Heart left ventricle (tissue), 16 donors: ENCODE data around the gene MAST1. TPM values are rescaled to one million over a fixed set of nuclear protein-coding genes. Genes with fewer than 3 reads are reported as not detected.

ENCODE experiments used
- ATAC-seq, 4 donors: fragments of 200-7000 bp; cut with Tn5 transposase; one replicate each; pipeline ENCODE4 v1.9.1; 2020 to 2022; ENCODE audit warnings: moderate library complexity in 4 of 4, mild to moderate bottlenecking in 3 of 4, moderate number of reproducible peaks in 1 of 4
- DNase-seq, 5 donors: peaks; one replicate each; pipeline ENCODE4 v3.0.0-alpha.2; 2020
- H3K27ac ChIP-seq, 12 donors: fragments of 200-600 bp; sonication (generic) in 4 of 12; one replicate each; pipeline versions ENCODE4 v1.5.0 to v1.8.0; 2016 to 2022; ENCODE audit warnings: mild to moderate bottlenecking in 2 of 12
- H3K27me3 ChIP-seq, 9 donors: fragments of 200-600 bp; sonication (generic) in 2 of 9; one replicate each; pipeline versions ENCODE4 v1.5.1 to v1.8.0; 2016 to 2022; ENCODE audit warnings: mild to moderate bottlenecking in 3 of 9
- H3K36me3 ChIP-seq, 9 donors: fragments of 200-600 bp; sonication (generic) in 2 of 9; one replicate each; pipeline versions ENCODE4 v1.5.0 to v1.8.0; 2018 to 2022; ENCODE audit warnings: mild to moderate bottlenecking in 2 of 9
- H3K4me1 ChIP-seq, 12 donors: fragments of 200-600 bp; sonication (generic) in 4 of 12; one replicate each; pipeline versions ENCODE4 v1.5.0 to v1.8.0; 2016 to 2022; ENCODE audit warnings: mild to moderate bottlenecking in 3 of 12
- H3K4me3 ChIP-seq, 12 donors: fragments of 200-600 bp; sonication (generic) in 4 of 12; one replicate each; pipeline versions ENCODE4 v1.5.0 to v1.8.0; 2017 to 2022; ENCODE audit warnings: mild to moderate bottlenecking in 9 of 12, moderate library complexity in 4 of 12
- H3K9me3 ChIP-seq, 12 donors: fragments of 200-600 bp; sonication (generic) in 4 of 12; one replicate each; pipeline versions ENCODE4 v1.5.0 to v1.8.0; 2016 to 2022; ENCODE audit warnings: mild to moderate bottlenecking in 1 of 12
- CTCF ChIP-seq, 12 donors: fragments of 200-600 bp; sonication (generic) in 4 of 12; IDR thresholded peaks; one replicate each; pipeline versions ENCODE4 v1.5.0 to v1.8.0; 2018 to 2022; ENCODE audit warnings: antibody characterized with exemption in 12 of 12, mild to moderate bottlenecking in 5 of 12
- POLR2A ChIP-seq, 2 donors: fragments of 450-650 bp; IDR thresholded peaks; one replicate each; pipeline ENCODE4 v1.6.1; 2017; ENCODE audit warnings: antibody characterized with exemption in 2 of 2, mild to moderate bottlenecking in 2 of 2, moderate library complexity in 2 of 2
- WGBS, 4 donors: extraction: QIAGEN DNeasy Blood & Tissue Kit in 2 of 4; methylation state at CpG; one replicate each; pipeline versions ENCODE4 v1.1.5 to v1.1.7; 2013 to 2018; 5-methylcytosine and 5-hydroxymethylcytosine counted together
- intact Hi-C, 10 donors: fragments of 100-400 bp; cut with DNase I; formaldehyde crosslinking; loops; one replicate each; pipeline versions ENCODE4 v1.11.1 to v1.14.2; 2022
- polyA plus RNA-seq, 2 donors: library from polyadenylated mRNA; stranded (reverse); fragments of 200-250 nt; gene quantifications; one replicate each; pipeline ENCODE4 v1.2.3, GENCODE V29; 2013
- total RNA-seq, 9 donors: library from RNA; depleted of rRNA in 2 of 9; stranded (reverse); fragments of >200 nt in 2 of 9; fragmentation: NEBNext Ultra II Directional in 3 of 9; extraction: Animal tissue kit (Norgen Biotek cat#: 25700) in 3 of 9; gene quantifications; one replicate each; pipeline versions ENCODE4 v1.1.0 to v1.2.4, GENCODE V29; 2016 to 2023
- donor health status: ischemic (EF 13 %, LVEDD 7.1; RV severe dilation, severe dysfunction).
- donor health status: healthy with polysubstance abuse.
- donor health status: DM: no; HTN: yes; CAD: no.
- donor health status: DM: no; HTN: no; CAD: no.
- donor health status: ischemic (EF 25% LVEDD 6.9; RV normal size, moderate dysfunction).
- donor health status: ischemic (EF 25% LVEDD 5.7; RV mildly dilated, moderate dysfunction).
- donor health status: healthy.
- donor health status: DM: yes; HTN: yes; CAD: no.
- donor health status: ischemic (EF 35%, LVEDD 5.7; RV mildly dilated, moderate dysfunction).
- donor health status: nonischemic (EF 11% LVEDD 7.7; RV severe dilation, severe dysfunction).
- donor health status: DM: yes; HTN: yes; CAD: no.
- donor health status: PGD.
- donor health status: ischemic (EF 29% LVEDD 5.4; RV normal size, mild dysfunction).
- donor health status: nonischemic (EF 23%, LVEDD 6.1; RV moderate dilation, normal function).

The MAST1 gene
- total and polyA plus RNA-seq, 11 donors, result 0.15 to 1.7 (median 0.31) TPM; not detected in 3

- DNase-seq, result no peak
- H3K4me3 ChIP-seq, result no peak overlapping the region
- H3K27me3 ChIP-seq, result peaks cover 41 to 98% (median 96%) of the 10 kb centered on the region in 9 donors
- 78 to 86% (median 83%) methylated on average over 4 of the region's 4 CpGs for WGBS, 4 donors
- H3K9me3 ChIP-seq, result no peaks in the 10 kb centered on the region
- H3K36me3 ChIP-seq, result no peaks in the 10 kb centered on the region
- intact Hi-C loops, result no loop called here
- peaks cover 0 to 42% (median 13%) of the 10 kb centered on the region in 12 donors for H3K4me1 ChIP-seq
- TF ChIP-seq CTCF (IDR thresholded peaks at IDR 0.05), result no peak
- TF ChIP-seq POLR2A (IDR thresholded peaks at IDR 0.05), result no peak
- no peak overlapping the region for H3K27ac ChIP-seq
- ATAC-seq, result no peak
These were observed 1.1 kb upstream of the MAST1 start for GRCh38 chr19:12837225-12837624.

GRCh38 chr19:12838886-12839756 is 806 bp downstream of the MAST1 start:
- DNase-seq (no peak), ATAC-seq (no peak)
- no peak overlapping the region for H3K27ac ChIP-seq
- 20 to 25% (median 21%) methylated on average over 17 to 21 of the region's 21 CpGs for WGBS, 4 donors
- TF ChIP-seq POLR2A (IDR thresholded peaks at IDR 0.05), result no peak
- no peak for TF ChIP-seq CTCF (IDR thresholded peaks at IDR 0.05)
- no peaks in the 10 kb centered on the region for H3K36me3 ChIP-seq
- peaks cover 0 to 25% (median 7%) of the 10 kb centered on the region in 12 donors for H3K4me1 ChIP-seq
- intact Hi-C loops, result no loop called here
- H3K9me3 ChIP-seq, result no peaks in the 10 kb centered on the region
- H3K27me3 ChIP-seq, result peaks cover 42 to 99% (median 95%) of the 10 kb centered on the region in 9 donors
- peak overlapping the region in 3 of 12 donors; percentile 8 to 43 (median 42) for H3K4me3 ChIP-seq

DNA sequence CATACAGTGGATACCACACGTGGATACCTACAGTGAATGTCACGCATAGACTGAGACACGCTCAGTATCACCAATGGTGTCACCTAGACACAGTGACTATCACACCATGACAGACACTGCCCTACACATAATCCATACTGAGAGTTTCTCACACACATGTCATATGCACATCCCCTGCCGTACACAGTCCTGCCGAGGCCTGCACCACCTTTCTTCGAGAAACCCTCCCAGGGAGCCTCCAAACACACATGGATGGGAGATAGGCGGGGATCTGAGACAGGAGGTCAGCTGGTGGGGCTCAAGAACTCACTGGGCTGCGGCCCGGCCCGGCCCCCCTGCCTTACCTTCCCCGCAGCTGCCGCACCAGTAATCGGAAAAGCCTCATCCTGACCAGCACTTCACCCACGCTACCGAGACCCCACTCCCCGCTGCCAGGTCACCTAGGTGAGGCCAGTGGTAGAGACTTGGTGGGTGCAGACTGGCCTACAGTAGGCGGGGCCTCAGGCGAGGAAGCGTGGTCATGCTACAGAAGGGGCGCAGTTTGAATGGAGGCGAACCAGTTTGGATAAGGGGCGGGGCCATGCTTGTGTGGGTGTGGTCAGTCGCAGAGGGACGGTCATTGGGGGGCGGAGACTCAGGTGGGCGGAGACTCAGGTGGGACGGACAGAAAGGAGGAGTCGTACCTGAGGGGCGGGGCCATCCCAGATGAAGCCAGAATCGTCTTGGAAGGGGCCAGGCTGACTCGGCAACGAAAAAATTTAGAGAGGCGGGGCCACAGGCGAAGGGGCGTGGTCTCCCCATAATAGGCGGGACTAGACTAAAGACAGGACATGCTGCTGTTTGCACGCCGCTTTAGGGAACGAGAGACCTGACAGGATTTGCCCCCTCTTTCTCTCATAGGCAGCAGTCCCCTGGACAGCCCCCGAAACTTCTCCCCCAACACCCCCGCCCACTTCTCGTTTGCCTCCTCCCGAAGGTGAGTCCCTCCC is 2.1 kb downstream of the MAST1 start:
- H3K27me3 ChIP-seq, result peaks cover 29 to 99% (median 84%) of the 10 kb centered on the region in 9 donors
- no peak overlapping the region for H3K27ac ChIP-seq
- peaks cover 0 to 19% (median 4%) of the 10 kb centered on the region in 12 donors for H3K4me1 ChIP-seq
- no peaks in the 10 kb centered on the region for H3K36me3 ChIP-seq
- intact Hi-C loops, result loop anchor here in 4 of 10 donors (5.0 to 10.0 kb wide), 4 partner anchors 33 to 276 kb away; partner anchors contain the start of gene RNASEH2A (in 1 of the 4)
- DNase-seq, result peak in 1 of 5 donors; percentile 42
- TF ChIP-seq POLR2A (IDR thresholded peaks at IDR 0.05) (no peak), CTCF (IDR thresholded peaks at IDR 0.05) (no peak)
- H3K9me3 ChIP-seq, result no peaks in the 10 kb centered on the region
- peak overlapping the region in 7 of 12 donors; percentile 4 to 35 (median 16) for H3K4me3 ChIP-seq
- WGBS, 4 donors, result 12 to 23% (median 22%) methylated on average over 29 to 43 of the region's 43 CpGs
- ATAC-seq, result peak in 3 of 4 donors; percentile 25 to 49 (median 29)
